NCI-H1417 treated with DMSO at 0.1 percent for 48 hours (cell line): ENCODE data around the gene ERC2.

ENCODE experiments used
- DNase-seq: peaks from one replicate; lab custom pipeline; 2025; lab: John Stamatoyannopoulos, UW

The ERC2 gene

DNA sequence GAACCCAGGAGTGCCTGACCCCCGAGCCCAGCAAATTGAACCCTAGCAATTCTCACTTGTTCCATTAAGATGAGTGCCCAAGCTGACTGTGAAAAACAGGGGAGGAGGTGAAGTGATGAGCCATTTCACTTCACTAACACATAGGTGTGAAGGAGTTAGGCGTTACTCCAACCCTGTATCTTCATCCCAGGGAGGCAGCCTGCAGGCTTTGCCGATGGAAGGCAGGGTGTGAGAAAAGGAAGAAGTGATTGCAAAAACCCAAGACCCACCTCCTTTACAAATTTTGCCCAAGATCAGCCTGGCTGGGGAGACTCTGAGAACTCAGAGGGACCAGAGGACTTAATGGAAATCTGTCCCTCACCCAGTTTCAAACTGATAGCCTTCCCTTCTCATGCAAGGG, 851.5 kb downstream of the ERC2 start:
- DNase-seq = no peak

DNA sequence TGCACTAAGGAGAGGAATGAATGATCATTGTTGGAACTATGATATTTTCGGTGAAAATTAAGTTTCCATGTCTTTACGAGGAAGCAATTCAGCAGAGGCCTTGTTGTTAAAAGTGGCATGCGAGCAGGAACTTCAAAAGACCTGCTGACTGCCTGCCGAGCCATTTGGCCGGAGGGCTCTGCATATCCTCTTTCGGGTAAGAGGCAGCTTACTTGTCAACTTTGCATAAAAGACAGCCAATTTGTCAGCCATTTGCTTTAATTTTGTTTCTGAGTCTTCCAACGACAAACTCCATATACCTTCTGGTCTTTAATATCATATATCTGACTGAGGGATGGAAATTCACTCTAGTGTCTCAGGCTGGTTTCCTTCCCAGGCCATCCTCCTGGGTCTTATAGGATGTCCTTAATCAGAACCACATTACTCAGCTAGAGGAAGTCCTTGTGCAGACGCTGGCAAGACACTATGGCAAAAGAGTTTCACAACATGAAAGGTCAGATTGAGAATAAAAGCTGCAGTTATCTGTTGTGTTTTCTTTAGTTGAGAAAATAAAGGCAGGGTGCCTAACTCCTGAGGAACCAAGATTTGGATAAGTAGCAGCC, 852.5 kb downstream of the ERC2 start:
- DNase-seq = no peak

DNA sequence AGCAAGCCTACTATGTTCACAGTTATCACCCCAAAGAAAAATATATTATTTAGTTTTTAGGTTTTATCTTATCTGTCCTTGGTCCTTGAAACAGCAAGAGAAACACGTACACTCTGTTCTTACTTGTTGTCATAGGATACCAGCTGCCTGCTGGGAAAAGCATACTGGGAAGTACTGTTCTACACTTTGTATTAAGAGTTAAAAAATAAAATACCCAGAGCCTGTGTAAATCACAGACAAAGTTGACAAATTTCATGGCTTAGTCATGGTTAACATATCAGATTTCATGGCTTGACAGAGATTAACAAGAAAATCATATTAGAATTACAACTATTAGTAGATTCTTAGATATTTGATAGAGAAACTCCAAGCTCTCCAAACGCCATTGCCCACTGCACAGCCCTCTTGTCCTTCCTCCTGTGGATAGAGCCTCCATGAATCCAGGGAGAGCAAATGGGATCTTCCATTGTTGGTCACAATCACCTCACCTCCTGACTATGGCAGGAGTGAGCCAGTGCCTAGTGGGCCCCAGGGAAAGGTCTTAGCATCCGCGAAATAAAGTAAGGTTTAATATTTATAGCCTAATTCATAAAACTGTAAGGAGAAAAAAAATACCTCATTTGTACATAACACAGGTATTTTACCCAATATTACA, 853.1 kb downstream of the ERC2 start:
- DNase-seq = no peak

DNA sequence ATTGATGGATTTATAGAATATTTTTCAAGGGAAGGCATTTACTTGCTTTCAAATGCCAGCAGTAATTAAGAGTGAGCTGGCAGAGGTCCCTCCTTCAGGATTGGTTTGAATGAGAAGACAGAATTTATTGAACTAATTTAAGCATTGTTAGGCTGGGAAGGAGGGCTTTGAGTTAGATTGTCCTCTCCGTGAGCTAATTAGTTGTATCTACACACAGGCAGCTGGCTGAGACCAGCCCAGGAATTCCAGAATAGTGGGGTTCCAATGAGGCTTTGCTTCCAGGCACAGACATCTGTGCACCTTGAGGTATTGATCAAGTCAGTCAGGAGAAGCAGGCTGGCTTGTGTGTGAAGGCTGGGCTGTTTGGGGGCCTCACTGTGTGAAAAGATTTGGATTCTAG, 857.1 kb downstream of the ERC2 start:
- no peak for DNase-seq

DNA sequence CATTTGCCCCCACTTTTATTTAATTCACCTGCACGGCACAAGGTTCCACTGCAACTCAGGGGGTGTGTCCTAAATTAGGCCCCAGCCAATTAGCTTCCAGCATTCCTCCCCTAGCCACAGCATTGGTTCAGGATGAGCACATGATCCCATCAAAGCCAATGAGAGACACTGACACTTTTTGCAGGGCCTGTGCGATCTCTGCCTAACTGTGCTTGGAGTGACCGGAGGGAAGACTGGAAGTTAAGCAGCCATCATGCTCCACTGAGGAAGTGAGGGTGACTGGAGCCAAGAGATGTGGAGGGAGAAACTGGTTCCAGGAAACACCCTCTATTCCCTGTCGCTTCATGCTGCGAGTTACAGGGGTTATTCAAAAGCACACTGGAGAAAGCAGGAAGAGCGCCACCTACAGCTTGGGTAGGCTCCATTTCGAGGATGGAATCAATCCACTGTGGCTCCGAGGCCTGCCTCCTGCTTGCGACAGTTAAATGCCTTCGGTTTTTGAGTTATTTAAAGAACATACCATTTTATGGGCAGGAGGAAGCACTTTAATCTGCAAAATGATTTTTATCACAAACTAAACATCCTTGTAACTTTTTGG, 858.9 kb downstream of the ERC2 start:
- DNase-seq = no peak

DNA sequence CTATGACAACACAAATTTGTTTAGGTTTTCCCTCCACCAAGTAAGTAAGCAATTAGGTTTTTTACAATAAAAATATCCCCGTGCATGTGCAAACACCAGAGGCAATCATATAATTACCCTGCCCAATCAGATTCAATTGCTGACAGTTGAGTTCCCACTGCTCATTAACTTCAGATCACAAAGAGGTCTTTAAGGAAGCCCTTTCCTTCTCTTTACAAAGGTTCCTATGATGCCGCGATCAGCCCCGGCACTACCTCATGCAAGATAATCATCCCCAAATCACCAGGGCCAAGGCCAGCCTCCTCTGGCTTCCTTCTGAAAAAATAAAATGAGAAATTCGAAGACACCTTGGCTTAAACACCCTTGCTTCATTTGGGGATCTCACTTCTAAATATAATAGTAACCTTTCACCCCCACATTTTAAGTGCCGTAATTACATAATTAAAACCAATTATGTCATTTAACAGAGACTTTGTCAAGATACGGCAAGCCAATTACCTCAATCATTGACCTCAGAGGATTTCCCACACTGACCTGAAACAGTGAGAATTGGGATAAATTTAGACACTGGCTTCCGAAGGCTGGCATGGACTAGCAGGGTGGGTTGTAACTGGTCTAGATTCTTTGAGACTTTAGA, 859.8 kb downstream of the ERC2 start:
- DNase-seq = peak; percentile 1

DNA sequence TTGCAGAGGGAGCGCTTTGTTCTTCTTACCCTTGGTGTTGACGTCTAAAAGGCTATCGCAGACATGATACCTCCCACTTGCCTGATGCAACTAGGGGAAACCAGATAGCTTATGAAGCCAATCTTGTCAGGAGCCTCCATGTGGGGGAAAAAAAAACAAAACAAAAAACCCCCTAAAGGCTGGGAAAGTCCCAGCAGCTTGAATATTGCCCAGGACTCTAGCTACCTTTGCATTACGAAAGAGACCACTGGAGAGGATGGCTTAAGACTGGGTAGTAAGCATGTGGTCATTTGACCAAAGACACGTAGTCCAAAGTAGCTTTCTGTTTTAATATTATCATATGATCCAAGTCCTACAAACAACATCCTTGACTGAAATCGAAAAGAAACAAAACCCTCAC, 860.4 kb downstream of the ERC2 start:
- DNase-seq = no peak

DNA sequence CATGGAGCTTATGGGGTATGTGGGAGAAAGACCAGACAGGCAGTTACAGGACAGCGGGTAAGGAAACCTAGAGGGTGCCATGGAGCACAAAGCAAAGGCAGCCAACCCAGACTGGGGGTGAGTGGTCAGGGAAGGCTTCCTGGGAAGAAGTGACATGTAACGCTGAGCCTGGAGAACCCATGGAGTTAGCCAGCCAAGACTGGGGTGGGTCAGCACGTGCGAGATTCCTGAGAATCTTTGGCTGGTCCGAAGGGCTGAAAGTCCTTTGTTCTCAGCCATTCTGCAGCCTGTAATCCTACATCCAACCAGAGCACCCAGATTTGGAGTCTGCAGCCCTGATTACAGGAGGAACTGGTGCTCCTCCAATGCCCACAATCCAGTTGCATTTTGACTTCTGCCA, 861.1 kb downstream of the ERC2 start:
- no peak for DNase-seq

DNA sequence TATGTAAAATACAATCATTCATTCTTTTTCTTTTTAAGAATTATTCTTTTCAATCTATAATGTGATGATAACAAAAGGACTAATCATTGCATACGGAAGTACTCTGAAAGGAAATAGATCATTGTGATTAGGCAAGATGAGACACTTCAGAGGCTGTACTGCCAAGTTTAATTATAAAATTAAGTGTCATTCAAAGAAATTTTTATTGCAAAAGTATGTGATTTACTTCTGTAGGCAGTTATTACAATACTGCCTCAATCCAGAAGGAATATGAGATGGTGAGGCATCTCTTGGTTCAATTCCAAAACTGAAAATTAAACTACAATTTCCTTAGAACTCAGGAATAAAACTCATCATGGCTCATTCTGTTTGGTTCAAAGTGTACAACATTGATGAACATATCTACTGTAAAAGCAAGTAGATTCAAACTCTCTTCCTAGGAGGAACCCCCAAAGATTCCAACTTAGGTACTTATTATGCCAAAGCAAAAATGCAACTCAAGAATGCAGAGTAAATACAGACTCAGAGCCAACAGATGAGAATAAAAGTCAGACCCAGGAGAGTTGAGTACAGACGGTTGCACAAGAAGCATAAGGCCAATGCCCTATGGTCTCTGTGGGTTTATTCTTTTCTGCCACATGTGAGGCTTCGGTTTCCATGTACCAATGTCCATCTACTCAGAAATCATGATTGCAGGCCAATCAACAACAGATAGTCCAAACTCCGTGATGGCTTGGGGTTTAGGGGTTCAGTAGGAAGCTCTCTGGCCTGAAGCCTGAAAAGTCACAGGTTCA, 862.6 kb downstream of the ERC2 start:
- DNase-seq = no peak

DNA sequence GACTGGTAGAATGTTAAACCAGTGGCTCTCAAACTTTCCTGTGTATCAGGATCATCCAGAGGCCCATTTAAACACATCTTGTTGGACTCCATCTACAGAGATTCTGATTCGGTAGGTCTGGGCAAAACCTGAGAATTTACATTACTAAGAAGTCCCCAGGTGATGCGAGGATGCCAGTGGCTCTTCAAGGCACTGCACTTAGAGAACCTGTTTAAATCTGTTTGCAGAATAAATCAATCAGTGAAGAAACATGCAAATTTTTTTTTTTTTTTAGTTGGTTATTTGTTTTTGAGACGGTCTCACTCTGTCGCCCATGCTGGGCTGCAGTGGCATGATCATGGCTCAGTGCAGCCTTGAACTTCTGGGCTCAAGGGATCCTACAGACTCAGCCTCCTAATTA, 863.4 kb downstream of the ERC2 start:
- no peak for DNase-seq

DNA sequence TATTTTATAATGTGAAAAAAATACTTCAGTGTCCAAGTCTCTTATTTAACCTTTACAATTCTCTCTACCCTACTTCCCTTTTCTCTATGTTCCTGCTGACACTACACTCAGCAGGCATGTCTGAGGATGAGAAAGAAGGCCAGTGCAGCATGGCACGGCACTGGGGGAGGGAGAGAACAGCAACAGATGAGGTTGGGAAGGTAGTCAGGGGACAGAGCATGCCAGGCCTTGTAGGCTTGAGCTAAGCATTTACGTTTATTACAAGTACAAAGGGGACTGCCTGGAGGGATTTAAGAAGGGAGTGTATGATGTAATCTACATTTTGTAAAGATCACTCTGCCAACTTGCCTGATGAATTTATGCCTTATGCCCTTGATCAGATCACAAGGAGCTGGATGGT, 863.9 kb downstream of the ERC2 start:
- no peak for DNase-seq

DNA sequence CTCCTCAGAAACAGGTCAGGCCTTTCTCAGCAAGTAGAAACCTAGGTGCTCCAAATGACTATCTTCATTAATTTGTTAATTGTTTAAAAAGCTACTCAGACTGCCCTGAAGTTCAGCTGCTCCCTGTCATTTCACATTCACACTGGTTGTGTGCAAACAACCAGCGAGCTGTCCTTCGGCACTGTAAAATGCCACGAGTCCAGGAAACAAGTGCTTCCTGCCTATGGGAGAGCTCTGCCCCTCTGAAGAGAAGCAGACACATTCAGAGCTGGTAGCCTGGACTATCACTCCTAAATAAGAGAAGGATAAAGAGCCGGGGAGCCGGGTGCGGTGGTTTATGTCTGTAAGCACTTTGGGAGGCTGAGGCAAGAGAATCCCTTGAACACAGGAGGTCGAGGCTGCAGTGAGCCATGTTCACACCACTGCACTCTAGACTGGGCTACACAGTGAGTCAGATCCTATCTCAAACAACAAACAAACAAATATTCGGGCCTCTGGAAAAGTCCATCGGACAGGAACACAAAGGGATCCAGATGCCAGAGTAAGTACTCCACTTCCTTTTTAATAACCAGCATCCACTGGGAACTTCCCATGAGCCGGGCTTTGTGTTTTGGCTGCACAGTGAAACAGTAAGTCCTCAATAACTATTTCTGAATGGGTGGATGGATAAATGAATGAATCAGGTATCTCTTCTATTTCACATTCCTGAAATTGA, 866.7 kb downstream of the ERC2 start:
- DNase-seq = no peak

DNA sequence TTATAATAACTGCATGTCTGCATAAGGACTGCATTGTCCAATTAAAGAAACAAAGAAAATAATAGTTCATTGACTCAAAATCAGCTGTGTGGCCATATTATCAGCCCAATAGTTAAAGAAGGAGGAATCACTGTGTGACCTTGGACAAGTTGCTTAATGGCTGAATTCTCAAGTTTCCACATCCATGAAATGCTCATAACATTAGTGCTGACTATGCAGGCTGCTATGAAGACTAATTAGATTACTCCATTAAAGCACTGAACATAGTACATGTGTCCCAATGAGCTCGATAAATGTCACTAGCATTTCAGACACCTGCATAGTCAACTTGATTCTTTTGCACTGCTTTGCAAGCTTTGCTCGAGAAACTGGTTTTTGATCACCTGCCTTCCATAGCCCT, 870.0 kb downstream of the ERC2 start:
- no peak for DNase-seq

DNA sequence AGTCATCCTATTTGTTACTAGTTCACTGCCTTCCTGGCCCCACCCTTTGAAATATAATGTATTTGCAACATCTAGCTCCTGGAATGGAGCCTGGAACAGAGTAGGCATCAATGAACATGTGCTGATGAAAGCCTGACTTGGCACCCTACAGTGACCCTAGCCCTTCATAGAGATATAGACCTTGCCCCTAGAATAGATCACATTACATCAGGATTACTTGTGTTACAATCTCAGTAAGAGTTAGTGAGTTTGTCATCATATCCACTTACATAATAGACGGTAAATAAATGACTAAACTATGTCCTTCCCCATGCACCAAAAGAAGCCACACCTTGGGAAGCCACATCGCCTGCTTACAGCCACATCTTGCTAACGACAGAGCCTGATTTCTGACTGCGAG, 870.6 kb downstream of the ERC2 start:
- no peak for DNase-seq

DNA sequence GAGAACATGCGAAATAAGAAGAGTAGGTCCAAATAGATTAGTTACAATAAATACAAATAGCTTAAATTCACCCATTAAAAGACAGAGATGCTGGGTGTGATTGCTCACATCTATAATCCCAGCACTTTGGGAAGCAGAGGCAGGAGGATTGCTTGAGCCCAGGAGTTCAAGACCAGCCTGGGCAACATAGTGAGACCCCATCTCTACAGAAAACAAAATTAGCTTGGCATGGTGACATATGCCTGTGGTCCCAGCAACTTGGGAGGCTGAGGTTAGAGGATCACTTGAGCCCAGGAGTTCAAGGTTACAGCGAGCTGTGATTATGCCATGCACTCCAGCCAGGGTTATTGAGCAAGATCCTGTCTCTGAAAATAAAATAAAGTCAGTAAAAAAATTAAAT, 872.1 kb downstream of the ERC2 start:
- no peak for DNase-seq

DNA sequence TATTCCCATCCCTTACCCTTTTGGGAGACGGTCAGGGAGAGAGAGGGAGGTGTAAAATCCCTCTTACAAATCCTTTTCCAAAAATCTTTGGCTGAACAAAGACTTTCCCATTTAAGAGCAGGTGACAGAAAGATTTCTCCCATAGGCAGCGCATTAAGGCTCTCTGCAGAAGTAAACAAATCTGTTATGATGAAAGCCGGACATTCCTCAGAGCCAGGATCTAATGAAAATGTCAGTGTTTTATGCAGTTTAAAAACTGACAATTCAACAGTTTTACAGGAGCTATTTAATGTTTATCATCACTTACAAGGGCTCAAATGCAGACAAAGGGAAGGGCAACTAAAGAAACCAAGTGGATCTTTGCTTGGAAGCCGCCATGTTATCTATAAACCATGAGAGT, 872.8 kb downstream of the ERC2 start:
- DNase-seq = no peak

DNA sequence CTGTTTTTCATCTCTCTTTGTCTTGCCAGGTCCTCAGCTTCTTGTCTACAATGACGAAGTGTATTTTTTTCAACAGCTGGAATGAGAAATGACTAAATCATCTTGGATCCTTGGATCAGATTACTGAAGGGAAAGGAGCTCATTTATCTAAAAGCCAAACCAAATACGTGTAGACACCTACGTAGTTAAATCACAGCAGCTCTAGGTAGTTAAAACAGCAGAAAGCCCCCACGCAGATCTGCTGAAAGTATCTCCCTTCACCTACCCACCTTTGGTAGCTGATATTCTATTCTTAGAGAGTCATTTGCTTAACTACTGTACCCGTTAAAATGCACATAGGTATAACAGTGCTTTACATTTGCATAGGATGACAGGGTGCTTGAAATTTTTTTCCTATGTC, 875.7 kb downstream of the ERC2 start:
- DNase-seq = no peak

DNA sequence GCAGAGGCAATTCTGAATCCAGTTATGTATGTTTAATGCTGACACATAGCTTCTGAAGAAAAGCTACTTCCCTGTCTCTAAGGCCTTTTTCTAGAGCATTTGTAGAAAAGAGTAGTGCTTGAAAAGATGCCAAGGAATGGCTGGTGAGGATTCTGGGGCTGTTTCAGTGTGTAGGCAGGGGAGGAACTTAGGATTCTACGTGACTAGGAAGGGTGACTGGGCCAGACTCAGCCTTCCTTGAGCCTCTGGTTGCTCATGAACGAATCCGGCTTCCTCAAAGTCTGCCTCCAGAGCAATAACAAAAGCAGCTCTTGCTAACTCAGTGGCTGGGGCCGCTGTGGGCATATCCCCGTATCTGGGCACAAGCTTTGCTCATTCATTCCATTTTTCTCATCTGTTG, 876.4 kb downstream of the ERC2 start:
- DNase-seq = no peak

DNA sequence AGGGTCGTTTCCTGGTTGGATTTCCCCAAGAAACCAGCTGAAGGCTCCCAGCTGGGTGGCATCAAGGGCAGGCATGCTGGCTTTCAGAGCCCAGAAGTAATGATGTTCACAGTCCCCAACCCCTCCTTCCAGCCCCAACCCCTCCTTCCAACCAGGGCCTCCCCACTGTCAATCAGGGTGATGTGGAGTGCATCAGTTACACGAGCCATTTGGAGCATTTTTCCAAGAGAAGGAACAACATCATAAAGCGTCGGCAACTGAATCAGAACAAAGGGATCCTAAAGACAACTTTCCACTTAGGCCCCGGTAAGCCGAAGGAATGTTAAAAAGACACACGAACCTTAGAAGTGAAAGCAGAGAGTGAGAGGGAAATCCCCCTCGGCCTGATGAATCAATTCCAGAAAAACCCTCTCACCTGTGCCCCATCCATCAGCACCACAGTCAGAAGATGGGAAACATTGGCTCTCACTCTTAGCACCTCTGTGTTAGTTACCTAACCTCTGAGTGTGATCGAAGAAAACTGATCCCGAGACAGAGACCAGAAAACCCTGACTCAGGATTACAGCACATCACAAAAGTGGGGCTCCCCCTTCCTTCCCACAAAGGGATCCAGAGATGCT, 880.0 kb downstream of the ERC2 start:
- DNase-seq = no peak

DNA sequence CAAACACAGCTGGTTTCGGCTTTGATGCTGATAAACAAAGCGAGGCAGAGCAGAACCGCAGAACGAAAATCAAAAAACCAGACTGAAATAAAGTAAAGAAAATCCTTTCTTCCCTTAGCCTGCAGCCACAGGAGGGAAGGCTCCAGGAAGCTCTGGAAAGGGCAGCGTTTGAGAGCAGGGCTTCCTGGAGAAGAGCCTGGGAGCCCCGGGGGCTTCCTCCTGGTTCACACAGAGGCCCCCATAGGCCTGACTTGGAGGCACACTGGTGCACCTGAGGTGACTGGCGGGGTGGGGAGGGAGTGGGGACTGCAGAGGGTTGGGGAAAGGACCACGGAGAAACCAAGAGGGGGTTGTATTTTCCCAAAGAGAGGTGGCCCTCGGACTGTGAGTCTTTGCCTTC, 882.4 kb downstream of the ERC2 start:
- DNase-seq = no peak

DNA sequence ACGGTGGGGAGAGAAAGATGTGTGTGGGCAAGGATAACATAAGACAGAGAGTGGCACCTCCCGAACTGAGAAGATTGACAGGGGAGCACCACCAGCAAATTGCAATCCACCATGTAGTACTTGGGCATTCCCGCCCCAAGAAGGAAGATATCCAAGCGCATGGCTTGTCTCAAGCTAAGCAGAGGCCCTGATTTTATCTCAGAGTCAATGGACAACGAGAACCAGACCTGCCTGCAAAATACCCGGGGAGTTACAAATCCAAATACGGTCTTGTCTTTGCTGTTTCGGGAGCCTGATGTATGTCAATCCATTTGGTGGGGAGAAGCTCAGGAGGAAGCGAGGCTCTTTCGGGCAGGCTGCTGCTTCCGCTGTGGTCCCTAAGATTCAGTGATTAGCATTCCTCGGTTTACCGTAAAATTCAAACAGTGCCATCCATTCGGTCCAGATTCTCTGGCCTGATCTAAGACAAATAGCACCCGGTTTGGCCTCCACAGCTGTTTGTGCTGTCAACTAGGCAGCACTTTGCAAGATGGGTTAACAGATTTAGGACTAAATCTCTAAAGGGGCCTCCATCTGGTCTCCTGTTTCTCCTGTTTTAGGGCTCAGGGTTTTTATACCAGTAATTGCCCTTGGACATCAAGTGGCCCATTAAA, 883.4 kb downstream of the ERC2 start:
- no peak for DNase-seq
